Anterior cingulate cortex (tissue), 58 donors: ENCODE results near the gene FAM20A.

ENCODE experiments used
- DNase-seq, 58 donors: peaks; one replicate each; lab custom pipeline; 2025; lab: John Stamatoyannopoulos, UW

The FAM20A gene

GRCh38 chr17:68611353-68612208 is 10.4 kb upstream of the FAM20A start:
- DNase-seq: no peak

DNA sequence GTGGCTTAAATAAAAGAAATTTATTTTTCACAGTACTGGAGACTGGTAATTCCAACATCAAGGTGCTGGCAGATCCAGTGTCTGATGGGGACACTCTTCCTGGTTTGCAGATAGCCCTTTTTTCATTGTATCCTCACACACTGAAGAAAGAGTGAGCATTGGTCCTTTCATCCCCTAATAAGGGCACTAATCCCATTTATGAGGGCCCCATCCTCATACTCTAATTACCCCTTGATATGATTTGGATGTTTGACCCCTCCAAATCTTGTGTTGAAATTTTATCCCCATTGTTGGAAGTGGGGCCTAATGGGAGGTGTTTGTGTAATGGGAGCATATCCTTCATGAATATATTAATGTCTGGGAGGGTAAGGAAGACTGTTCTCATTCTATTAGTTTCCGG is 9.4 kb upstream of the FAM20A start:
- DNase-seq: no peak

- DNase-seq: no peak
Observed at GRCh38 chr17:68608515-68609130, 7.5 kb upstream of the FAM20A start.

DNA sequence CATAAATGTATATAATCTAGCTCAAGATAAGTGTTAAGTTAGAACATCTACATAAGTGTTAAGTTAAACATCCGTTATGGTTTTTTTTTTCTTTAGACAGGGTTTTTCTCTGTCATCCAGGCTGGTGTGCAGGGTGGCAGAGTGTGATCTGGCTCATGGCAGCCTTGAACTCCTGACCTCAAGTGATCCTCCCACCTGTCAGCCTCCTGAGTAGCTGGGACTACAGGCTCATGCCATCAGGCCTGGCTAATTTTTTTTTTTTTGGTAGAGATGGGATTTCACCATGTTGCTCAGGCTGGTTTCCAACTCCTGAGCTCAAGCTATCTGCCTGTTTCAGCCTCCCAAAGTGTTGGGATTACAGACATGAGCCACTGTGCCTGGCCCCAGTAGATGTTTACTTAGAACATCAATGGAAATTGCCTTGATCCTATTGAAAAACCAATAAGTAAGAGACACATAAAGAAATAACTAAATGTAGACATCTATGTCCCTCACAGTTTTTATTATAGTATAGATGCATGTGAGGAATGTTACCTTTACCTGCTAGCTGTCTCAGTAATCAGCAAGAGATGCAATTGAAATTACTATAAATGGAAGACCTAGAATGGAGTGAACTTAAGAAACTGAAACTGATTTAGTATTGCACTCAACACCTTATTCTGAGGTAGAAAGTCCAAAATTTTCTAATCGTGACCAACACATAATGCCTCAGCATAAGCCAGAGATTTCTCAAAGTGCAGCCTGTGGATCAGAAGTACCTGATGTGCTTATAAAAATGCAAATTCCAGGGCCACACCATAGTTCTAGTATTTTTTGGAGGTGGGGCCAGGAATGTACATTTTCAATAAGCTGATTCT is 5.5 kb upstream of the FAM20A start:
- DNase-seq: no peak

DNA sequence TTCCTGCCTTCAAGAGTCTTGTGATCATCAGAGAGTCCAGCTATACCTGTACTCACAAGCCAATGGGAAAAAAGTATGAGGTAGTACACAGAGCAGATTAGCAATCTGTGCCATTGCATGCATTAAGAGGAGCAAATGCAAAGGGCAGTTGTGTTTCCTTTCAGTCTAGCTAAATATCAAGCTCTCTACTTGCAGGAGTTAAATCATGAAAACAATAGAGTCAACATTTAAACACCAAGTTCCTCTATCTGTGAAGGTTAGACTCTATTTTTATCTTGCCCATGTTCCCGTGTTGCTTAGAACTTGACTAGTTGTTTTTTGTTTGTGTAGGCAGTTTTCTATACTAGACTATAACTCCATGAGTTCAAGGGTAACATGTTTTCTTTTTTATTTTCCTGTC is 4.7 kb upstream of the FAM20A start:
- DNase-seq: no peak

DNA sequence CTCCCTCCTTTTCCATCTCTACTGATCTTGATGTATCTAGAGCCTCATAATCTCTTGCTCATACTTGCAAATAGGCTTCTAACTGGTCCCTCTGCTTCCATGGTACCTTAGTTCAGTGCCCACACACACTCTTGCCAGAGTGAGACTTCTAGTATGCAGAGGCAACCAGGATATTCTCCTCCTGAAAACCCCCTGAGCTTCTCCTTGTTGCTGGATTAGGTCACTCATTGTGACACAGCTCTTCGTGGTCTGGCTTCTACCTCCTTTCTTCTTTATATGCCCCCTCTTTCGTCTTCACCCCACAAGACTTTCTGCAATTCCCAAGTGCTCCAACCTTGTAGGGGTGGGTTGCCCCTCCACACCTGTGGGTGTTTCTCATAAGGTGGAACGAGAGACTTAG is 2.5 kb upstream of the FAM20A start:
- DNase-seq: no peak

GRCh38 chr17:68603027-68603426 is 1.9 kb upstream of the FAM20A start:
- DNase-seq: no peak

DNA sequence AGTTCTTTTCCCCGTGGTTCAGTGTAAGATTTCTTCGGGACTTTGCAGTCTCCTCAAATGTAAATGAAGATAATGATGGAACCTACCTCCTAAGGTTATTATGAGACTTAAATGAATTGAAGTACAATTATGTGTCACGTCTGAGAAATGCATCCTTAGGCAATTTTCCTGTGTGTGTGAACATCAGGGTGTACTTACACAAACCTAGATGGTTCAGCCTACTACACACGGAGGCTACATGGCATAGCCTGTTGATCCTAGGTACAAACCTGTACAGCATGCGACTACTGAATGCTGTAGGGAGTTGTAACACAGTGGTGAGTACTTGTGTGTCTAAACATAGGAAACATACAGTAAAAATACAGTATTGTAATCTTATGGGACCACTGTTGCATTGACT is 1.1 kb upstream of the FAM20A start:
- no peak for DNase-seq

DNA sequence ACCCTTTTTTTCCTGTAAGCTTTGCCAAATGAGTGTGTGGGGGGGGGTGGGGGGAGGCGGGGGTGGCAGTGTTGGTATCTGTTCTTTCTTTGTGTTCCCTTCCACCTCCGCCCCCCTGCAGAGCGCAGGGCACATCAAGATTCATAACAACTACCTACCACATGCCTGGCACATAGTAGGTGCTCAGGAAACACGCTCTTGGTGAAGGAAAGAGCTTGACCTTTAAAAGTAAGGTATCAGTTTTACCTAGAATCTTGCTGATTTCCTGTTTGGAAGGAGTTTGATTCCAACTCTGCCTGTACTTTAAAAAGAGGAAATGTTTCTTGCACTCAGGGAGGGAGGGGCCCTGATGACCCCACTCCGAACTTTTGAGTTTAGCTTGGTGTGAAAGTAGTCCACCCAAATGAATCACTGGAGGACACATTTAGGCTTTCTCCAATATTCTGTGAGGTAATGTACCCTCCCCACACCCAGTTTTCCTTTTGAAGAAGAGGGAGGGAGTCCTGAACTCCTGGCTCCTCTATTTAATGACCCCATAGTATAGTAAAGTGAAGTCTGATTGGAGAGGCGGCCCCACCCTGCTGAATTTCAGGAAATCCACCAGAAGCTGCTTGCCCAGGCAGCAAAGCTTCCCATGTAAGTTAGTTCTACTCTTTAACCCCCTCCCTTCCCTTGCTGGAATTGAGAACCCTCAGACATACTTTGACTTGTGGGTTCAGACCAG is 560 bp upstream of the FAM20A start:
- DNase-seq: no peak

DNA sequence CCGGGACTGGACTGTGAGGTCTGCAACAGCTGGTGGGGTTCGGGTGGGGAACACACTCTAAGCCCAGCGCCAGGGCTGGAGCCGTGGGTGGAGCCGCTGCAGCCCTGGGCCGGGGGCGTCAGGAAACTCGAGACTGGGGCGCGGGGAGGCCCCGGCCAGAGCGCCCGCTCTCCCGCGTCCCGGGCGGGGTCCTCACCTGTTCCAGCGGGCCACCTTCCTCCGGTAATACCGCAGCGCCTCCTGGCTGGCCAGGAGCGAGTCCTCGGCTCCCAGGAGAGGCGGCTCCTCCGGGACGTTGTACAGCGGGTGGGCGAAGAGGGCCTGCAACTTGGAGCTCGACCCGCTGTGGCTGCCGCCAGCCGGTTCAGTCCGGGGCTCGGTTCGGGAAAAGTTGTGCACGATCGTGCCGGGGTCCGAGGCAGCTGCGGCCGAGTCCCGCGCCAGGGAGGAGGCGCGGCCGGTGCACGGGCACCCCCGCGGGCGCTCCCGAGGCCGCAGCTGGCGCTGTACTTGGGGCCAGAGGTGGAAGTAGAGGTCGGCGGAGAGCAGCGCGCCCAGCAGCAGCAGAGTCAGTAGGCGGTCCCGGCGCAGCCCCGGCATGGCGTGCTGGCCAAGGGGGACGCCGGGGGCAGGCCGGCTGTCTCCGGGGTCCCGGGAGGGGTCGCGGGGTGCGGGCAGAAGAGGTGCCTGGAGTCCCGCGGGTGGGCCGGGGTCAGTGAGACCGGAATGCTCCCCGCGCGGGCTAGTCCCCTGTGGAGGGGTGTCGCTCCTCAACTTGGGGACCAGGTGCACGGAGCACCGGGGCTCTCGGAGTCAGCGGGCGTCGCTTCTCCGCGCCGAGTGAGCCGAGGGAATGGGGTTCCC is 868 bp downstream of the FAM20A start:
- peak in 1 of 58 donors; percentile 6 for DNase-seq

GRCh38 chr17:68599552-68600066 is 1.6 kb downstream of the FAM20A start:
- DNase-seq: no peak

DNA sequence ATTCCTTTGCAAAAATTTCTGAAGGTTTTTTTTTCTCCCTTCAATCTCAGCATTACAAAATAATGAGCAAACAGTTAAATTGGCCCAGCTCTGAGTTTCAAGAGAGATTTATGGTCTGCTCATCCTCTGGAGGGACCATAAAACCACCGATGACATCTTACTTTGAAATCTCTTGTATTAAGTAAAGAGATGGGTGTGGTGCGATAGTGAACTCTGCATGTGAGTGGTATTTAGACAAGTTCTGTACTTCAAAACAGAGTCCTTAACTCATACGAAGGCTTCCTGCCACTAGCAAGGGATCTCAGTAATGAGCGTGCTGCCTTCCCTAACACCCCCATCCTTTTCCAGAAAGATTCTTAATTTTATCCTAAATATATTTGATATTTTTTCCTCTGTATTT is 2.1 kb downstream of the FAM20A start:
- no peak for DNase-seq

GRCh38 chr17:68598545-68598961 is 2.6 kb downstream of the FAM20A start:
- DNase-seq: no peak

DNA sequence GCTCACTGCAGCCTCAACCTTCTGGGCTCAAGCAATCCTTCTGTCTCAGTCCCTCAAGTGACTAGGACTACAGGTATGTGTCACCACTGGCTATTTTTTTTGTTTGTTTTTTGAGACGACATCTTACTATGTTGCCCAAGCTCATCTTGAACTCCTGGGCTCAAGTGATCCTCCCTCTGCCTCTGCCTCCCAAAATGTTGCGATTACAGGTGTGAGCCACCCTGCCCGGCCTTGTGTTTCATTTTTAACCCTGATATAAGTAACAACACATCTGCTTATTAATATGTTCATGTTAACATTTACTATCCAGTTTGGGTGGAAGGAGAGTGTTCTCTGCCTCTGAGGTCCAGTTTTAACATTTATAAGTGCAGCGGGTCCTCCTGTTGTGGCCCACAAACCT is 3.1 kb downstream of the FAM20A start:
- DNase-seq: no peak

DNA sequence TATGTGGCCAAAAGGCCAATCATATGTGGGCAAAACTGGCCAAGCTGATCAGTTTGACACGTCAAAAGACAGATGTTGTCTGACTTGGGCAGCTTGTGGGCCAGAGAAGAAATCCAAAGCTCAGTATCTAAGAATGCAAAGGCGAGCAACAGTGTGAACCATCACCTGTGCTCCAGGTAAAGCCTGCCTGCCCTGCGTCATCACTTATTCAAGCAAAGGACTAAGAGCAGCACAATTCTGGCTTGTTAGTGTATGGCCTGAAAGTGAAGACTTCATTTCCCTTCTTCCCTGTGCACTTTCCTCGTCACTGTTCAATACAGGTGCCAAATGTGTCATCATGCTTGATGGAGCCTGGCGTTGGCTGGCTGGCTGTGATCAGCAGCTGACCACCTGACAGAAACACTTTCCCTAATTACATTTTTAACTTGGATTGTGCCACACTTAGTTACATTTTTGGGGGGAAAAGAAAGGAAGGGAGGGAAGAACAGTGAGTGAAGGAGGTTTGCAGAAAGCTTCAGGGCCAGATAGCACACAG is 4.7 kb downstream of the FAM20A start:
- no peak for DNase-seq

DNA sequence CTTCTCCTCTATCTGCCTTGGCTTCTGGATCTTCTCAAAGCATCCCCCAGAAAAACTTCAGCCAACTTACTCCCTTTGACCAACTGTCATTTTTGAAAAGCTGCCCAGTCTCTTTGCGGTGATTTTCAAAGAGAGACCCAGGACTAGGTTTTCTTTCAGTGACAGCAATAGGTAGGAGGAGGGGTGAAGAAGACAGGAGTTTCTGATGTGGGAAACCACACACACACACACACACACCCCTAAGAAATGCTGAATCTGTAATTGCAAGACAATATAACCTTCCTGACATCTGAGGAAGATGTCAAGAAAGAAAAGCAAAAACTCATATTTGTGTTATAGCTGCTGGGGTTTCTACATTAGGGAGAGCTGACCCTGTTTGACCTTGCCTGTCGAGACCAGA is 5.2 kb downstream of the FAM20A start:
- peak in 1 of 58 donors; percentile 26 for DNase-seq

DNA sequence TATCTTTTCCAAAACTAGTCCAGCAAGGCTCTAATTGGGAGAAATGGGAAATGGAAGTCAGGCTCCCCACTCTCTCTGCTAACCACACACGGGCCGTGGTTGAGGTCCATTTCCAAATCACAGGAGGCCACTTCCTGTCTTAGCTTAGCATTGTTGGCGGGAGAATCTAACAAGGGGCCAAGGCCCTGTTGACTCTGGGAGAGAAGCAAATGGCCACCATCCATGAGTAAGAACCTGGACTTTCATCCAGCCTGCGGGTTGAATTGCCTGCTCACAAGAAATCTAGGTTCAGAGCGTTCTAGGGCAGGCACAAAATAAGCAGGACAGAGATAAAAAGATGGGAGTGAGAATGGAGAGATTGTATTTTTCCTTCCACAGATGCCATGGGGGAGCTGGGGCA is 5.7 kb downstream of the FAM20A start:
- no peak for DNase-seq

- no peak for DNase-seq
Observed at GRCh38 chr17:68594552-68594951, 6.6 kb downstream of the FAM20A start.
